Keratinocyte (primary cell): ENCODE measurements around the gene OPRL1. TPM values are rescaled to one million over a fixed set of nuclear protein-coding genes. Genes with fewer than 3 reads are reported as not detected.

ENCODE experiments used
- DNase-seq: peaks from one replicate; pipeline ENCODE4 v3.0.0-alpha.2; 2011; ENCODE audit warnings: low read depth, missing footprints, low spot score
- FAIRE-seq: peaks from 2 replicates; lab custom pipeline; 2011; peaks lifted over from hg19 to GRCh38; lab: Jason Lieb, UNC
- H2AFZ ChIP-seq: 2 replicates; pipeline ENCODE4 v1.6.0; 2012; ENCODE audit warnings: low read length, control low read depth, inconsistent platforms; ENCODE audit not compliant: control insufficient read depth
- H3K27ac ChIP-seq: 2 replicates; pipeline ENCODE4 v1.5.1; 2011; ENCODE audit warnings: low read length; ENCODE audit not compliant: control insufficient read depth, insufficient read depth
- H3K27me3 ChIP-seq: 3 replicates; pipeline ENCODE4 v1.6.0; 2011; ENCODE audit warnings: low read length; ENCODE audit not compliant: control insufficient read depth, insufficient read depth; ENCODE audit errors: extremely low read depth
- H3K36me3 ChIP-seq, 2 experiments: 2 replicates in 1 of 2; 3 replicates in 1 of 2; pipeline ENCODE4 v1.5.1; 2011; ENCODE audit warnings: low read length in 2 of 2, mild to moderate bottlenecking in 1 of 2; ENCODE audit not compliant: control insufficient read depth in 2 of 2, insufficient read depth in 2 of 2; ENCODE audit errors: extremely low read depth in 1 of 2
- H3K4me1 ChIP-seq: 3 replicates; pipeline ENCODE4 v1.5.1; 2011; ENCODE audit warnings: low read length; ENCODE audit not compliant: control insufficient read depth, insufficient read depth; ENCODE audit errors: extremely low read depth
- H3K4me2 ChIP-seq: 3 replicates; pipeline ENCODE4 v1.6.0; 2011; ENCODE audit warnings: low read depth, low read length; ENCODE audit not compliant: control insufficient read depth, insufficient read depth; ENCODE audit errors: extremely low read depth
- H3K4me3 ChIP-seq, 3 experiments: fragments of 200-600 bp in 1 of 3; sonication (generic) in 1 of 3; 2 replicates in 2 of 3; 3 replicates in 1 of 3; pipeline ENCODE4 v1.5.1; 2011 to 2016; ENCODE audit warnings: low read length in 3 of 3, mild to moderate bottlenecking in 3 of 3, control low read depth in 2 of 3, inconsistent platforms in 1 of 3, low read depth in 1 of 3, mixed read lengths in 1 of 3, mixed run types in 1 of 3, moderate library complexity in 1 of 3; ENCODE audit not compliant: control insufficient read depth in 2 of 3, insufficient read depth in 2 of 3; ENCODE audit errors: extremely low read depth in 1 of 3
- H3K79me2 ChIP-seq: 2 replicates; pipeline ENCODE4 v1.6.0; 2012; ENCODE audit warnings: low read length; ENCODE audit not compliant: control insufficient read depth, insufficient read depth
- H3K9ac ChIP-seq: 3 replicates; pipeline ENCODE4 v1.6.0; 2011; ENCODE audit warnings: low read length; ENCODE audit not compliant: control insufficient read depth, insufficient read depth; ENCODE audit errors: extremely low read depth
- H3K9me1 ChIP-seq: 3 replicates; pipeline ENCODE4 v1.6.0; 2011; ENCODE audit warnings: low read length; ENCODE audit not compliant: control insufficient read depth, insufficient read depth; ENCODE audit errors: extremely low read depth
- H3K9me3 ChIP-seq: 2 replicates; pipeline ENCODE4 v1.5.1; 2012; ENCODE audit warnings: low read depth, low read length; ENCODE audit not compliant: control insufficient read depth
- H4K20me1 ChIP-seq: 3 replicates; pipeline ENCODE4 v1.6.0; 2011; ENCODE audit warnings: low read length; ENCODE audit not compliant: control insufficient read depth, insufficient read depth; ENCODE audit errors: extremely low read depth
- CTCF ChIP-seq, 3 experiments: IDR thresholded peaks in 1 of 3; conservative IDR thresholded peaks in 1 of 3; optimal IDR thresholded peaks in 1 of 3; 2 replicates in 2 of 3; 3 replicates in 1 of 3; pipeline versions ENCODE3 to v1.5.1; 2011; ENCODE audit warnings: low read length in 3 of 3, mild to moderate bottlenecking in 3 of 3, moderate library complexity in 2 of 3, control low read depth in 1 of 3, inconsistent platforms in 1 of 3; ENCODE audit not compliant: insufficient read depth in 2 of 3; ENCODE audit errors: extremely low read depth in 1 of 3
- EZH2 ChIP-seq: IDR thresholded peaks from one replicate; pipeline ENCODE4 v1.6.1; 2012; ENCODE audit warnings: inconsistent platforms, mild to moderate bottlenecking, low read length, moderate library complexity
- dilution Hi-C: fragments of 300-500 bp; cut with MboI; formaldehyde crosslinking; loops from one replicate; pipeline ENCODE4 v1.7.0; 2020; ENCODE audit warnings: low sequenced_read_pairs; ENCODE audit not compliant: extremely low pct_ligation_motif_present
- polyA plus RNA-seq, 5 experiments: library from polyadenylated mRNA; depleted of rRNA in 3 of 5; stranded (reverse) in 3 of 5; stranded (forward) in 1 of 5; unstranded in 1 of 5; fragments of >200 nt; gene quantifications; 1 replicate in 1 of 5; 2 replicates in 3 of 5; 3 replicates in 1 of 5; pipeline versions ENCODE4 v1.2.1 to v1.2.3, GENCODE V29; 2011 to 2012; ENCODE audit warnings: missing spikeins in 2 of 5, low read depth in 1 of 5, low replicate concordance in 1 of 5

The OPRL1 gene
- polyA plus RNA-seq, 1 donor (not counting 4 experiments of a cell fraction or from before 2014, with no cell fraction given), result 0.25 TPM

- Histone ChIP-seq H3K9ac (no peak overlapping the region), H4K20me1 (no peaks in the 10 kb centered on the region), H2AFZ (no peak overlapping the region), H3K9me1 (no peaks in the 10 kb centered on the region), H3K27me3 (peaks cover 24% of the 10 kb centered on the region), H3K4me3 (no peak overlapping the region), H3K4me1 (no peaks in the 10 kb centered on the region), H3K36me3 (no peaks in the 10 kb centered on the region), H3K79me2 (no peaks in the 10 kb centered on the region), H3K27ac (no peak overlapping the region), H3K4me2 (no peak overlapping the region), H3K9me3 (no peaks in the 10 kb centered on the region)
- no peak for FAIRE-seq
- no peak for TF ChIP-seq EZH2
- no peak for TF ChIP-seq CTCF (optimal IDR thresholded peaks at IDR 0.05 in 1 of 3, IDR thresholded peaks at IDR 0.05 in 1 of 3, conservative IDR thresholded peaks at IDR 0.05 in 1 of 3; ENCODE audit: extremely low read depth in 1 of 3, insufficient read depth in 2 of 3, low read length in 3 of 3)
- dilution Hi-C loops, result no loop called here
- no peak for DNase-seq
Observed at GRCh38 chr20:64106435-64106961, 26.6 kb downstream of the OPRL1 start.

GRCh38 chr20:64106981-64107735, 27.3 kb downstream of the OPRL1 start, which contains the start of gene NPBWR2:
NPBWR2 (minus strand) TSS chr20:64107565; CDS start chr20:64106831, 734 bp downstream.
- no peaks in the 10 kb centered on the region for H3K4me1 ChIP-seq
- H3K36me3 ChIP-seq, result no peaks in the 10 kb centered on the region
- H2AFZ ChIP-seq, result no peak within 1 kb of the TSS
- H3K79me2 ChIP-seq, result no peaks in the 10 kb centered on the region
- no peak within 1 kb of the TSS for H3K4me2 ChIP-seq
- no peak within 1 kb of the TSS for H3K27ac ChIP-seq
- no peaks in the 10 kb centered on the region for H3K9me3 ChIP-seq
- DNase-seq, result no peak
- dilution Hi-C loops, result no loop called here
- H3K4me3 ChIP-seq, result no peak within 1 kb of the TSS
- H3K27me3 ChIP-seq, result peaks cover 18% of the 10 kb centered on the region
- TF ChIP-seq EZH2 (no peak), CTCF (optimal IDR thresholded peaks at IDR 0.05 in 1 of 3, IDR thresholded peaks at IDR 0.05 in 1 of 3, conservative IDR thresholded peaks at IDR 0.05 in 1 of 3; ENCODE audit: extremely low read depth in 1 of 3, insufficient read depth in 2 of 3, low read length in 3 of 3) (no peak)
- H4K20me1 ChIP-seq, result no peaks in the 10 kb centered on the region
- no peaks in the 10 kb centered on the region for H3K9me1 ChIP-seq
- FAIRE-seq, result no peak
- no peak within 1 kb of the TSS for H3K9ac ChIP-seq
